HG02981 (cell line): Measurements from ENCODE around the gene PZP.
"Not testable (repeated sequence)": the region's sequence is repeated elsewhere in the genome, so short reads cannot be mapped to it uniquely, and the experiment has no call there.

Experiments used
- ATAC-seq: cut with Tn5 transposase; IDR thresholded peaks from one replicate; pipeline ENCODE4 v1.9.1; 2021; ENCODE audit warnings: mild to moderate bottlenecking, moderate library complexity; ENCODE audit not compliant: unreplicated experiment

The PZP gene

DNA sequence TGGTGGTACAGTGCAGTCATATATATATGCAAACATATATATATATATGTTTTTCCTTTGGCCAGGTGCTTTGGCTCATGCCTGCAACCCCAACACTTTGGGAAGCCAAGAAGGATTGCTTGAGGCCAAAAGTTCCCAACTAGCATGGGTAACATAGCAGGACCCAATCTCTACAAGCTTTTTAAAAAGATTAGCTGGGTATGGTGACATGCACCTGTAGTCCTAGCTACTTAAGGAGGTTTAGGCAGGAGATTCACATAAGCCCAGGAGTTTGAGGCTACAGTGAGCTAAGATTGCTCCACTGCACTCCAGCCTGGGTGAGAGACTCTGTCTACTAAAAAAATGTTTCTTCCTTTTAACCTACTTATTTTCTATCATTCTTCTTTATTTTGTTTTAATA, 10.2 kb downstream of the PZP start:
- ATAC-seq = no peak

GRCh38 chr12:9184276-9184675, 23.9 kb downstream of the PZP start:
- ATAC-seq = no peak

- no peak for ATAC-seq
Measured at GRCh38 chr12:9180810-9181209, 27.4 kb downstream of the PZP start.

DNA sequence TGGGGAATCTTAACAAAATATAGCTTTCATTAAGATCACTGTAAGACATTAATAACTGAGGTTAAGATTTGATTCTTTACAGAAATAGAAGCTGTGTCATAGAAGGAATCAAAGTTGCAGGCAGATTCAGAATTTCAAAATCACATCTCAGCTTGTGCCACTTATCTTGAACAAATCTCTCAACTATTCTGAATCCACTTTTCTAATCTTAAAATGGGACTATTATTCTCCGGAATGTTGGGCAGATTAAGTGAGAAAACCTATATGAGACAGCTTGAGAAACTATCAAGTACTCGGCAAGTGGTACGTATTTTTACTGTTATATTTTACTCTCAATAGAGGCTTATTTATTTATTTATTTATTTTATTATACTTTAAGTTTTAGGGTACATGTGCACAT, 28.4 kb downstream of the PZP start:
- no peak for ATAC-seq

GRCh38 chr12:9169979-9170634, 38.1 kb downstream of the PZP start:
- ATAC-seq = no peak

- ATAC-seq = not testable (repeated sequence)
Measured at GRCh38 chr12:9167345-9167744, 40.9 kb downstream of the PZP start.

- ATAC-seq = no peak
Measured at GRCh38 chr12:9163392-9163791, 44.8 kb downstream of the PZP start.

GRCh38 chr12:9156119-9156518, 52.1 kb downstream of the PZP start:
- no peak for ATAC-seq

DNA sequence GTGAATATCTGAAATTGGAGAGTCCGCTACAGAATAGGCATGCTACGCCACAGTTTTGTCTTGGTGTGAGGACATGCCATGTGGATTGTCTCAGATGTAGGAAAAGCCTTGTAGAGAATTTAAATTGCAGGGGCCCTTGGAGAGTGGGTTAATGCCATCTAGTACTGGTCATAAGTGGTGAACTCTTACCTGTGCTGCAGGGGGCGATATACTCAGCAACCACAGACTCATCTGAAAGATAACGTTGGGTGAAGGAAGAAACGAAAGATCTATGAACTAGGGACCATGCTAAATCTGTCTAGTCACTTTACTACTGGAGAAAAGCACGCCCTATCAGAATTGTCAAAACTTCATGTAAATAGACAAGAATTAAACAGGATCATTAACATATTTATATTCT, 58.8 kb downstream of the PZP start:
- ATAC-seq = no peak

DNA sequence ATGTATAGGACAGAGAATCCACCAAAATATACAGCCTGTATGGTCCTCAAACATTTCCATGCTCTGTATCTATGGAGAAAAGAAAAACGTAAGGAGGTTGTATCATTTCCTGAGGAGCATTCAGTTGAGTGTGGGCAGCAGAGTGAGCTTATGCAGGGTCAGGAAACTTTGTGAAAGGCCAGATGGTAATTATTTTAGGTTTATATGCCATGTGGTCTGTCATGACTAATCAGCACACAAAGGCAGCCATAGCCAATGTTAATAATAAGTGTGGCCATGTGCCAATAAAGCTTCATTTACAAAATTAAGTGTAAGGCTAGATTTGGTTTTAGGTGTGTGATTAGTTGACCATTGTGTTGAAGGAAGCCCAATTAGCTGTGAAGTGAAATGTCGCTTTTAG, 59.3 kb downstream of the PZP start:
- ATAC-seq = no peak

DNA sequence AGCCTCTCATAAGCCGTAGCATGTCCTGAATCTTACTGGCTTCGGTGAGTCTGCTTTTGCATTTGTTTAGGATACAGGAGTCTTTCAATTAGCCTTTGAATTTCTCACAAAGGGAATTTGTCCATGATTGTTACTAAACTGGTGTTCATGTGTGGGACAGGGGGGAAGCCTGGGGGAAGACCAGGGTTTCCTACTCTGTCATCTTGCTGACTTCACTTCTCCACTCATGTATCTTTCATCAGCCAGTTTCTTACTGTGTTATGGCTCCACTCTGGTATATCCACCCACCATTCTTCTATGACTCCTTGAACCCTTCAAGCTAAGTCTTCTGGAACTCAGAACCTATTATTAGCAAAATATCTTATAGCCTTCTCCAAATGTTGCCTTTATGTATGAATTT, 60.7 kb downstream of the PZP start:
- ATAC-seq = no peak

DNA sequence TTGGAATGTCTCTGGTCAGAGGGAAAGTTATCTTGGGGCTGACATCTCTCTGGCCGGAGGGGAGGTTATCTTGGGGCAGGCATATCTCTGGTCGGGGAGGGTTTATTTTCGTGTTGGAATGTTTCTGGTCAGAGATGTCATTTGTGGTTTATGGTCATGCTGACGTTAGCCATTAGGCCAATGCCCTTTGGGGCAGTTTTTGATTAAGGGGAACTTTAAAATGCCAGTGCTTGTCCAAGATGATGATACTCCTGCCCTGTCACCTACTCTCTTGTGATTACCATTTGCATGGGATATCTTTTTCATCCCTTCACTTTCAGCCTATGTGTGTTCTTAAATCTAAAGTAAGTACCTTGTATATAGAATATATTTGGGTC, 63.5 kb downstream of the PZP start:
- no peak for ATAC-seq

DNA sequence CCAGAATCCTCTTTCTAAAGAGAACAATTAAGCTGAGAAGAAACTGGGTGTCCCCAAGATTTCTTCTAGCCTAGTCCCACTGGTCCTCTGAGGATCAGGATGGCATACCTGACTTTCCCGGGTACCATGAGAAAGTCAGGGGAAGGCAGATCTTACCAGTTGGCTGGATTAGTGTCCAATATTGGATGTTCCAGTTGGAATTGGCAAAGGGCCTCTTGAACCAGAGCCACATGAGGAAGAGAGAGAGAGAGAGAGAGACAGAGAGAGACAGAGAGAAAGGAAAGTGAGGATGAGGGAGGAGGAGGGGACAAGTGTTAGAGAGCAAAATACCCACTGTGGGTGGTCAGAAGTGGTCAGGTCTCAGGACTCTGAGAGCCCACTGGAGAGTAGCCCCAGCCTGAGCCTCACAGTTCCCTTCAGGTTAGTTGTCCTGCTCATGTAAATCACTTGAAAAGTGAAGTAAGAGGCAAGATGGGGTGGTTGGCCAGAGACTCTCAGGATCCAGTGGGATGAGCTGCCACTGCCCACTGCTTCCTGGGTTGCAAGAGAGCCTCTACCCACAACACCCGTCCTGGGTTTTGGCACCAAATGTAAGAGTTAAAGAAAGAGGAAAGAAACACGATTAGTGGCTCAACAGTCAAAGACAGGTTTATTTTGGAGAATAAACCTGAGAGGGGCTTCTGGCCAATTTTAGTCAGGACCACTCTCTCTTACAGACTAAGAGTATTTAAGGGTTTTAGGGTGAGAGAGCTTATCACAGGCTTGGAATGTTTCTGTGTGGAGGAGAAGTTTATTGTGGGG, 64.1 kb downstream of the PZP start:
- no peak for ATAC-seq

GRCh38 chr12:9143137-9143536, 65.1 kb downstream of the PZP start:
- ATAC-seq = no peak

DNA sequence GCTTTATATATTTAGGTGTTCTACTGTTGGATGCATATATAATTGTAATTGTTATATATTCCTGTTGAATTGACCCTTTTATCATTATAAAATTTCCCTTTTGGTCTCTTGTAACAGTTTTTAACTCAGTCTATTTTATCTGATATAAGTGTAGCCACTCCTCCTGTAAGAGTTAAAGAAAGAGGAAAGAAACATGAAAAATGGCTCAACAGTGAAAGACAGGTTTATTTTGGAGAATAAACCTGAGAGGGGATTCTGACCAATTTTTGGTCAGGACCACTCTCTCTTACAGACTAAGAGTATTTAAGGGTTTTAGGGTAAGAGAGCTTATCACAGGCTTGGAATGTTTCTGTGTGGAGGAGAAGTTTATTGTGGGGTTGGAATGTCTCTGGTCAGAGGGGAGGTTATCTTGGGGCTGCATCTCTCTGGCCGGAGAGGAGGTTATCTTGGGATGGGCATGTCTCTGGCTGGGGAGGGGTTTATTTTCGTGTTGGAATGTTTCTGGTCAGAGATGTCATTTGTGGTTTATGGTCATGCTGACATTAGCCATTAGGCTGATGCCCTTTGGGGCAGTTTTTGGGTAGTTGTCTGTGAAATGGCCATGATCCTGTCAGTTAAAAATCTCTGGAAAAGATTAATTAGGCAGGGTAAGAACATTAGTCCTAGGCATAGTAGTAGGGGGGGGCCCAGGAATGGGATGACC, 68.5 kb downstream of the PZP start:
- ATAC-seq = not testable (repeated sequence)

GRCh38 chr12:9135903-9136310, 72.3 kb downstream of the PZP start:
- ATAC-seq = no peak

- no peak for ATAC-seq
Measured at GRCh38 chr12:9134981-9135628, 73.1 kb downstream of the PZP start.

DNA sequence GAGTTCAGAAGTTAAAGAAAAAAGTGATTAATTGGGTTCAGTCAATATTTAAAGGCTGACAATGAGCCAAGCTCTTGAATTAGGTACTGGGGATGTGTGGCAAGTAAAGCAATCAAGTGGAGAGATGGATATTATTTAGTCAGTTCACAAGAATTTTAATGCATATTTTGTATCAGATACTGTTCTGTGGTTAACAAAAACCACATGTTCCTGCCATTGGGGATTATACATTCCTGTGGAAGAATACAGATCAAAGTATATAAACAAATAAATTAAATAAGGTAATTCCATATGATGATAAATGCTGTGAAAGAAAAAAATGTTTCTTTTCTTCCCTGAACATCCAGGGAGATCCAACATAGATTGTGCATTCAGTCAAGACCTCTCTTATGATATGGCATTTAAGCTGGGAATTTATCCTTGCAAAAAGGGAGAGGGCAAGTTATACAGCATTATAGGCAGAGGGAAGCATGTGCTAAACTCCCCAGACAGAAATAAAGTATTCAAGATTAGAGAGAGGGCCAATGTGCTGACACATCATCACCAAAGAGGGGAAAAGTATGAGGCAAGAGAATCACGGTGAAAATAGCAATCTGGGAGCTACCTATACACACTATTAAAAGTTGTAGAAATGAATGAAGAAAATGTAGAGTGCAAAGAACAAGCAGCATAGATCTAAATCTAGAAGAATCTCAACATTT, 74.8 kb downstream of the PZP start:
- ATAC-seq = no peak

- ATAC-seq = no peak
Measured at GRCh38 chr12:9132008-9132535, 76.1 kb downstream of the PZP start.

DNA sequence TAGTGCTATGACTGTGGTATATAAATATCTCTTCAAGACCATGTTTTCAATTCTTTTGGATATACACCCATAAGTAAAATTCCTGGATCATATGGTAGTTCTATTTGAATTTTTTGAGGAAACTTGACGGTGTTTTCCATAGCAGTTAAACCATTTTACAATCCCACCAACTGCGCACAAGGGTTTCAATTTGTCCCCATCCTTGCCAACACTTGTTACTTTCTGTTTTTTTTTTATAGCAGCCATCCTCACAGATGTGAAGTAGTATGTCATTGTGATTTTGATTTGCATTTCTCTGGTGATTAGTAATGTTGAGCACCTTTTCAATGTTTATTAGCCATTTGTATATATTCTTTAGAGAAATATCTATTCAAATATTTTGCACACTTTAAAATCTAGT, 78.0 kb downstream of the PZP start:
- no peak for ATAC-seq
